SK-N-SH treated with all-trans-retinoic acid at 6 μM for 48 hours (cell line): Measurements from ENCODE around the gene ABCC4.

Experiments
- ARNTL ChIP-seq: fragments of 450-650 bp; formaldehyde crosslinking; IDR thresholded peaks from 2 replicates; pipeline ENCODE4 v1.5.0; 2020; ENCODE audit warnings: low read depth, mild to moderate bottlenecking, moderate library complexity, borderline replicate concordance
- BACH2 ChIP-seq: fragments of 250-450 bp; sonication (Bioruptor Pico); IDR thresholded peaks from 2 replicates; pipeline ENCODE4 v1.9.0; 2021; ENCODE audit warnings: mild to moderate bottlenecking, borderline replicate concordance
- OSR1 ChIP-seq: fragments of 250-450 bp; sonication (Bioruptor Pico); IDR thresholded peaks from 2 replicates; pipeline ENCODE4 v1.8.0; 2022; ENCODE audit warnings: moderate library complexity, mild to moderate bottlenecking, inconsistent platforms
- PPARA ChIP-seq: fragments of 250-450 bp; sonication (Bioruptor Pico); IDR thresholded peaks from 2 replicates; pipeline ENCODE4 v1.5.0; 2020; ENCODE audit warnings: mild to moderate bottlenecking, borderline replicate concordance
- ZFP3 ChIP-seq: fragments of 250-450 bp; sonication (Bioruptor Pico); IDR thresholded peaks from 2 replicates; pipeline ENCODE4 v1.5.0; 2020; ENCODE audit warnings: mild to moderate bottlenecking, moderate library complexity
- ZFP30 ChIP-seq: fragments of 450-650 bp; formaldehyde crosslinking; IDR thresholded peaks from 2 replicates; pipeline ENCODE4 v1.5.0; 2022; ENCODE audit warnings: mild to moderate bottlenecking, moderate library complexity
- ZNF8 ChIP-seq: fragments of 450-650 bp; formaldehyde crosslinking; IDR thresholded peaks from 2 replicates; pipeline ENCODE4 v1.5.0; 2020; ENCODE audit warnings: mild to moderate bottlenecking, moderate library complexity
- TF ChIP-seq, protein P1 (sequence below): fragments of 250-450 bp; sonication (Bioruptor Pico); IDR thresholded peaks from 2 replicates; pipeline ENCODE4 v1.5.1; 2020; ENCODE audit warnings: low read depth, mild to moderate bottlenecking, moderate library complexity
- TF ChIP-seq, protein P2 (sequence below): fragments of 250-450 bp; sonication (Bioruptor Pico); IDR thresholded peaks from 2 replicates; pipeline ENCODE4 v1.8.0; 2020; ENCODE audit warnings: mild to moderate bottlenecking, moderate library complexity, borderline replicate concordance

DNA sequence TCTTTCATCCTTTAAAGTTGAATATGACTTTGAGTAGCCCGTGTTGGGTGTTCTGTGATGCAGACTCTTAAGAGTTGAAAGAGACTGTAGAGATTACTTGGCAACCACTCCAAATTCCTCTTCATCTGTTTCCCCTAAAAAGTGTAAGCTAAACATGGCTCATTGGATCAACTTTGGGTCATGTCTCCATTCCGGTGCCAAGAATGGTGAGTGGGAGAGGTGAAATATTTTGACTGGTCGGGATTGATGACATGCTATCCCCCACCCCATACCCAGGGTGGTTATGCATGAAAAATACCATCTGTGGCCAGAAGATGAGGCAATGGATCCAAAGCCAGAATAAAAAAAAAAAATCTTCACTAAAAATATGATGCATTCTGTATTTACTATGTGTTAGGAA is 307.6 kb downstream of the ABCC4 start:
- TF ChIP-seq, protein P1, sequence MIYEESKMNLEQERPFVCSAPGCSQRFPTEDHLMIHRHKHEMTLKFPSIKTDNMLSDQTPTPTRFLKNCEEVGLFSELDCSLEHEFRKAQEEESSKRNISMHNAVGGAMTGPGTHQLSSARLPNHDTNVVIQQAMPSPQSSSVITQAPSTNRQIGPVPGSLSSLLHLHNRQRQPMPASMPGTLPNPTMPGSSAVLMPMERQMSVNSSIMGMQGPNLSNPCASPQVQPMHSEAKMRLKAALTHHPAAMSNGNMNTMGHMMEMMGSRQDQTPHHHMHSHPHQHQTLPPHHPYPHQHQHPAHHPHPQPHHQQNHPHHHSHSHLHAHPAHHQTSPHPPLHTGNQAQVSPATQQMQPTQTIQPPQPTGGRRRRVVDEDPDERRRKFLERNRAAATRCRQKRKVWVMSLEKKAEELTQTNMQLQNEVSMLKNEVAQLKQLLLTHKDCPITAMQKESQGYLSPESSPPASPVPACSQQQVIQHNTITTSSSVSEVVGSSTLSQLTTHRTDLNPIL (CRISPR knock-in tag), result no peak
- TF ChIP-seq OSR1 (CRISPR knock-in tag) (no peak), ZFP3 (CRISPR knock-in tag) (no peak), PPARA (CRISPR knock-in tag) (no peak), ZFP30 (CRISPR knock-in tag) (no peak), BACH2 (CRISPR knock-in tag) (no peak), ZNF8 (CRISPR knock-in tag) (no peak), ARNTL (CRISPR knock-in tag) (no peak)
- TF ChIP-seq, protein P2, sequence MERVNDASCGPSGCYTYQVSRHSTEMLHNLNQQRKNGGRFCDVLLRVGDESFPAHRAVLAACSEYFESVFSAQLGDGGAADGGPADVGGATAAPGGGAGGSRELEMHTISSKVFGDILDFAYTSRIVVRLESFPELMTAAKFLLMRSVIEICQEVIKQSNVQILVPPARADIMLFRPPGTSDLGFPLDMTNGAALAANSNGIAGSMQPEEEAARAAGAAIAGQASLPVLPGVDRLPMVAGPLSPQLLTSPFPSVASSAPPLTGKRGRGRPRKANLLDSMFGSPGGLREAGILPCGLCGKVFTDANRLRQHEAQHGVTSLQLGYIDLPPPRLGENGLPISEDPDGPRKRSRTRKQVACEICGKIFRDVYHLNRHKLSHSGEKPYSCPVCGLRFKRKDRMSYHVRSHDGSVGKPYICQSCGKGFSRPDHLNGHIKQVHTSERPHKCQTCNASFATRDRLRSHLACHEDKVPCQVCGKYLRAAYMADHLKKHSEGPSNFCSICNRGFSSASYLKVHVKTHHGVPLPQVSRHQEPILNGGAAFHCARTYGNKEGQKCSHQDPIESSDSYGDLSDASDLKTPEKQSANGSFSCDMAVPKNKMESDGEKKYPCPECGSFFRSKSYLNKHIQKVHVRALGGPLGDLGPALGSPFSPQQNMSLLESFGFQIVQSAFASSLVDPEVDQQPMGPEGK (CRISPR knock-in tag), result no peak
